Fibroblast of lung (primary cell): ENCODE measurements around the gene C19orf38. TPM values are rescaled to one million over a fixed set of nuclear protein-coding genes. Genes with fewer than 3 reads are reported as not detected.
"Not testable (repeated sequence)": the region's sequence is repeated elsewhere in the genome, so short reads cannot be mapped to it uniquely, and the experiment has no call there.

Source experiments
- DNase-seq, 2 donors: peaks; one replicate each; pipeline versions ENCODE4 v3.0.0 to v3.0.0-alpha.2; 2010; ENCODE audit warnings: low read depth in 2 of 2
- H2AFZ ChIP-seq: 2 replicates; pipeline ENCODE4 v1.5.1; 2012; ENCODE audit warnings: low read length, control low read depth, inconsistent platforms
- H3K27ac ChIP-seq: 2 replicates; pipeline ENCODE4 v1.5.1; 2011; ENCODE audit warnings: low read length, control low read depth; ENCODE audit not compliant: insufficient read depth
- H3K27me3 ChIP-seq: 2 replicates; pipeline ENCODE4 v1.5.1; 2011; ENCODE audit warnings: mild to moderate bottlenecking, low read length; ENCODE audit not compliant: control insufficient read depth, insufficient read depth
- H3K36me3 ChIP-seq: 2 replicates; pipeline ENCODE4 v1.5.1; 2011; ENCODE audit warnings: low read length; ENCODE audit not compliant: control insufficient read depth, insufficient read depth
- H3K4me1 ChIP-seq: 2 replicates; pipeline ENCODE4 v1.5.1; 2011; ENCODE audit warnings: low read length; ENCODE audit not compliant: control insufficient read depth, insufficient read depth; ENCODE audit errors: extremely low read depth
- H3K4me2 ChIP-seq: 2 replicates; pipeline ENCODE4 v1.5.1; 2011; ENCODE audit warnings: low read length, control low read depth; ENCODE audit not compliant: insufficient read depth; ENCODE audit errors: extremely low read depth
- H3K4me3 ChIP-seq, 4 experiments: fragments of 200-600 bp in 1 of 4; sonication (generic) in 1 of 4; replicated peaks in 1 of 4; 2 replicates each; pipeline ENCODE4 v1.5.1; 2011 to 2016; ENCODE audit warnings: low read length in 4 of 4, low read depth in 3 of 4, mild to moderate bottlenecking in 3 of 4, control low read depth in 2 of 4, inconsistent platforms in 1 of 4, mixed read lengths in 1 of 4; ENCODE audit not compliant: insufficient read depth in 1 of 4; ENCODE audit errors: control extremely low read depth in 1 of 4
- H3K79me2 ChIP-seq: 2 replicates; pipeline ENCODE4 v1.5.1; 2012; ENCODE audit warnings: mild to moderate bottlenecking, low read length, inconsistent platforms; ENCODE audit not compliant: control insufficient read depth, insufficient read depth
- H3K9ac ChIP-seq: 2 replicates; pipeline ENCODE4 v1.5.1; 2011; ENCODE audit warnings: mild to moderate bottlenecking, low read length, control low read depth; ENCODE audit not compliant: insufficient read depth
- H3K9me3 ChIP-seq: 2 replicates; pipeline ENCODE4 v1.5.1; 2012; ENCODE audit warnings: low read depth, low read length; ENCODE audit not compliant: control insufficient read depth, insufficient read depth
- H4K20me1 ChIP-seq: 2 replicates; pipeline ENCODE4 v1.5.1; 2011; ENCODE audit warnings: low read length; ENCODE audit not compliant: control insufficient read depth, insufficient read depth; ENCODE audit errors: extremely low read depth
- CTCF ChIP-seq, 2 donors: IDR thresholded peaks in 1 of 2; conservative IDR thresholded peaks in 1 of 2; 1 replicate in 1 of 2; 2 replicates in 1 of 2; pipeline ENCODE4 v1.5.1; 2011 to 2012; ENCODE audit warnings: low read length in 2 of 2, control low read depth in 1 of 2, inconsistent platforms in 1 of 2, low read depth in 1 of 2, mild to moderate bottlenecking in 1 of 2
- EZH2 ChIP-seq: IDR thresholded peaks from 2 replicates; pipeline ENCODE4 v1.5.1; 2012; ENCODE audit warnings: low read length, control low read depth, mild to moderate bottlenecking; ENCODE audit errors: missing control alignments
- polyA plus RNA-seq, 2 donors: library from polyadenylated mRNA; depleted of rRNA in 1 of 2; stranded (reverse) in 1 of 2; unstranded in 1 of 2; fragments of >200 nt; gene quantifications; 2 replicates each; pipeline ENCODE4 v1.2.1, GENCODE V29; 2011 to 2012; ENCODE audit warnings: missing spikeins in 1 of 2
- total RNA-seq: library from RNA; depleted of rRNA; stranded (reverse); fragments of >200 nt; gene quantifications from 2 replicates; pipeline ENCODE4 v1.2.1, GENCODE V29; 2014

C19orf38 gene
- total and polyA plus RNA-seq, 2 donors (not counting 1 experiment from before 2014, with no cell fraction given): 0.08 to 1.3 TPM

- H2AFZ ChIP-seq: no peak overlapping the region
- no peak overlapping the region for H3K9ac ChIP-seq
- DNase-seq: no peak
- no peak overlapping the region for H3K4me3 ChIP-seq
- H3K27ac ChIP-seq: no peak overlapping the region
- H3K79me2 ChIP-seq: no peaks in the 10 kb centered on the region
- no peak overlapping the region for H3K4me2 ChIP-seq
- no peaks in the 10 kb centered on the region for H3K36me3 ChIP-seq
- no peaks in the 10 kb centered on the region for H3K4me1 ChIP-seq
- H3K27me3 ChIP-seq: no peaks in the 10 kb centered on the region
- no peaks in the 10 kb centered on the region for H4K20me1 ChIP-seq
- no peak for TF ChIP-seq CTCF (conservative IDR thresholded peaks at IDR 0.05 in 1 of 2, IDR thresholded peaks at IDR 0.05 in 1 of 2; ENCODE audit: low read depth in 1 of 2, low read length in 2 of 2)
- TF ChIP-seq EZH2: no peak
- H3K9me3 ChIP-seq: no peaks in the 10 kb centered on the region
These were observed 6.3 kb downstream of the C19orf38 start for GRCh38 chr19:10854350-10855089.

- Histone ChIP-seq H3K4me3 (no peak overlapping the region), H3K36me3 (no peaks in the 10 kb centered on the region), H4K20me1 (no peaks in the 10 kb centered on the region), H3K27ac (no peak overlapping the region), H3K79me2 (no peaks in the 10 kb centered on the region), H3K9me3 (no peaks in the 10 kb centered on the region), H3K4me2 (no peak overlapping the region), H2AFZ (no peak overlapping the region), H3K27me3 (no peaks in the 10 kb centered on the region), H3K4me1 (no peaks in the 10 kb centered on the region), H3K9ac (no peak overlapping the region)
- no peak for DNase-seq
- no peak for TF ChIP-seq EZH2
- peak; percentile 32 to 52 for TF ChIP-seq CTCF (conservative IDR thresholded peaks at IDR 0.05 in 1 of 2, IDR thresholded peaks at IDR 0.05 in 1 of 2; ENCODE audit: low read depth in 1 of 2, low read length in 2 of 2)
These were observed 7.8 kb downstream of the C19orf38 start for GRCh38 chr19:10855879-10856522.

GRCh38 chr19:10856899-10857298, 8.7 kb downstream of the C19orf38 start:
- not testable (repeated sequence) for H3K9me3 ChIP-seq, H3K79me2 ChIP-seq, H3K4me3 ChIP-seq, H3K27me3 ChIP-seq, H3K4me2 ChIP-seq, H3K4me1 ChIP-seq, H3K9ac ChIP-seq, DNase-seq, H4K20me1 ChIP-seq, H2AFZ ChIP-seq, H3K27ac ChIP-seq, H3K36me3 ChIP-seq
